ENCODE results near the gene PLAAT4. TPM values are rescaled to one million over a fixed set of nuclear protein-coding genes. Genes with fewer than 3 reads are reported as not detected.

Gene PLAAT4
- total RNA-seq, 1 donor from 2014 or later = 150 TPM

DNA sequence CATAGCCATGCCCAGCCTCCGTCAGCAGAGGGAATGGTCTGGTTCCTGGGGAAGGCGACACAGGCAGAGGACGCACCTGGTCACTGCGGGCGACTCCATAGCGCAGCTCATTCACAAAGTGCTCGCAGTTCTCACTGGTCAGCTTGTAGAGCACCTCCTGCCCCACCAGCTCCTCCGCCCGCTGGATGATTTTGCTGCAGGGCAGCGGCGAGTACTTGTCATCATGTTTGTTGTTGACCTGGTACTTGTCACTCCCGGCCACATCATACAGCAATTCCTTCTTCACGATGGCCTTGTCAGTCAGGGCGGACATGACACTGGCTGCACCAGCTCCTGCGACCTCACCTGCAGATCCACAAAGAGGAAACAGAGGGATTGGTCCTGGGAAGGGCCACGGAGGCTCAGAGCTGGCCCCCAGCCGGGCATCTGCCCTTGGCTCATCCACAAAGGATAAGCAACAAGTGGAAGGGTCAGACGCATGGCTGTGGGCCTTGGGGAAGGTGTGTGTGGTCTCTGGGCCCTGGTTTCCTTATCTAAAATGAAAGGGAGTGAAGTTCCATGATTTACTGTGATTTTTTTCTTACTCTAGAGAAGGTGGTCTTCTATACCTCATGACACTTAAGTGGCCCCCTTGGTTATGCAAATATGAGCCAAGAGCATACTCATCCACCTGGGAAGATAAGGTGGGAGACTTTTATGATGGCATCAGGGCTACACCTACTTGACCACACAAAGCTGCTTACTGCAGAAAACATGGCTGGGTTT lies 53.6 kb downstream of the PLAAT4 start:
- no peak for ATAC-seq
- Histone ChIP-seq H3K36me3 (peaks cover 82% of the 10 kb centered on the region), H3K4me3 (no peak overlapping the region), H3K9me3 (no peaks in the 10 kb centered on the region), H3K27ac (no peak overlapping the region), H3K4me1 (no peaks in the 10 kb centered on the region), H3K27me3 (ENCODE audit: low read depth) (no peaks in the 10 kb centered on the region)
- DNase-seq = no peak
- no peak for TF ChIP-seq CTCF (IDR thresholded peaks at IDR 0.05)
- intact Hi-C loops (cut with DNase I) = no loop called here

- H3K27ac ChIP-seq = no peak overlapping the region
- no peaks in the 10 kb centered on the region for H3K4me1 ChIP-seq
- intact Hi-C loops (cut with DNase I) = no loop called here
- no peak for DNase-seq
- H3K9me3 ChIP-seq = no peaks in the 10 kb centered on the region
- H3K27me3 ChIP-seq (ENCODE audit: low read depth) = no peaks in the 10 kb centered on the region
- peak; percentile 29 to 36 for ATAC-seq
- H3K4me3 ChIP-seq = no peak overlapping the region
- peaks cover 84% of the 10 kb centered on the region for H3K36me3 ChIP-seq
- TF ChIP-seq CTCF (IDR thresholded peaks at IDR 0.05) = peak; percentile 40
Observed at GRCh38 chr11:63592975-63593395, 56.4 kb downstream of the PLAAT4 start.

DNA sequence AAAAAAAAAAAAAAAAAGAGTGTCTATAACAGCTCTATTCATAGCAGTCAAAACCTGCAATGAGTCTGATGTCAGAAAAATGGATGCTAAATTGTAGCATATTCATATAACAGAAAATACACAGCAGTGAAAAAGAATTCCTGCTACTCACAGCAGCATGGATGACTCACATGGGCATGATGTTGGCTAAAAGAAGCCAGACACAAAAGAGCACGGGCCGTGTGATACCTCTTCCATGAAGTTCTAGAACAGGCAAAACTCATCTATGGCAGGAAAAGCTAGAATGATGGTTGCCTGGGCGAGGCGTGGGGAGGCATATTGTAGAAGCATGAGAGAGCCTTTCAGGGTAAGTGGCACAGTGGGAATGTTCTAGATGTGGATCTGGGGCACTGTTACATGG lies 58.7 kb downstream of the PLAAT4 start:
- intact Hi-C loops (cut with DNase I) = no loop called here
- no peaks in the 10 kb centered on the region for H3K9me3 ChIP-seq
- H3K27me3 ChIP-seq (ENCODE audit: low read depth) = no peaks in the 10 kb centered on the region
- H3K36me3 ChIP-seq = peaks cover 69% of the 10 kb centered on the region
- DNase-seq = no peak
- H3K4me3 ChIP-seq = no peak overlapping the region
- no peak for TF ChIP-seq CTCF (IDR thresholded peaks at IDR 0.05)
- no peaks in the 10 kb centered on the region for H3K4me1 ChIP-seq
- no peak for ATAC-seq
- no peak overlapping the region for H3K27ac ChIP-seq

Other genes starting within 250 kb of the PLAAT4 start
- not detected for gene SLC22A9, start 167.0 kb upstream of the PLAAT4 start, total RNA-seq
- 2.2 TPM for gene PLAAT5, start 45.6 kb upstream of the PLAAT4 start, total RNA-seq
- 0.68 TPM for gene LGALS12, start 30.7 kb upstream of the PLAAT4 start, total RNA-seq
- 2.9 TPM for gene PLAAT2, start 26.6 kb downstream of the PLAAT4 start, total RNA-seq
- gene PLAAT3, start 77.6 kb downstream of the PLAAT4 start, total RNA-seq = 81.9 TPM
- 72.8 TPM for gene ATL3, start 134.6 kb downstream of the PLAAT4 start, total RNA-seq
- 140 TPM for gene RTN3, start 144.7 kb downstream of the PLAAT4 start, total RNA-seq
- gene ZFTA, start 232.0 kb downstream of the PLAAT4 start, total RNA-seq = 9.3 TPM